ENCODE results near the gene ZNF12.
"Not testable (repeated sequence)": the region's sequence is repeated elsewhere in the genome, so short reads cannot be mapped to it uniquely, and the experiment has no call there.

ZNF12 gene

GRCh38 chr7:6727663-6728062 lies 20.9 kb upstream of the ZNF12 start:
- no peaks in the 10 kb centered on the region for H3F3A ChIP-seq (ENCODE audit: insufficient read depth, low read length)
- no peak overlapping the region for H3K4me3 ChIP-seq (ENCODE audit: low read depth, low read length, poor library complexity, severe bottlenecking)
- peaks cover 6% of the 10 kb centered on the region for H3K36me3 ChIP-seq (ENCODE audit: insufficient read depth, low read length)
- H3K27me3 ChIP-seq (ENCODE audit: insufficient read depth, low read length), result no peaks in the 10 kb centered on the region
- no peaks in the 10 kb centered on the region for H4K20me1 ChIP-seq (ENCODE audit: insufficient read depth, low read length)
- H3K9me2 ChIP-seq (ENCODE audit: low read depth, low read length), result no peaks in the 10 kb centered on the region
- no peak for TF ChIP-seq EZH2 (IDR thresholded peaks at IDR 0.05; ENCODE audit: borderline replicate concordance, low read length)
- TF ChIP-seq CTCF (IDR thresholded peaks at IDR 0.05; ENCODE audit: low read length), result no peak
- H3K79me2 ChIP-seq (ENCODE audit: insufficient read depth, low read length), result peaks cover 5% of the 10 kb centered on the region; the same call in 1 of the 2 replicates
- H3K27ac ChIP-seq (ENCODE audit: low read depth, low read length, poor library complexity, severe bottlenecking), result no peak overlapping the region
- H3K9me3 ChIP-seq (ENCODE audit: low read length), result no peaks in the 10 kb centered on the region
- peaks cover 32% of the 10 kb centered on the region for H3K4me1 ChIP-seq (ENCODE audit: insufficient read depth, low read length, severe bottlenecking)
- H3K4me2 ChIP-seq (ENCODE audit: low read length), result no peak overlapping the region
- H2AFZ ChIP-seq (ENCODE audit: low read length), result no peak overlapping the region
- H3K9ac ChIP-seq (ENCODE audit: low read length), result no peak overlapping the region

DNA sequence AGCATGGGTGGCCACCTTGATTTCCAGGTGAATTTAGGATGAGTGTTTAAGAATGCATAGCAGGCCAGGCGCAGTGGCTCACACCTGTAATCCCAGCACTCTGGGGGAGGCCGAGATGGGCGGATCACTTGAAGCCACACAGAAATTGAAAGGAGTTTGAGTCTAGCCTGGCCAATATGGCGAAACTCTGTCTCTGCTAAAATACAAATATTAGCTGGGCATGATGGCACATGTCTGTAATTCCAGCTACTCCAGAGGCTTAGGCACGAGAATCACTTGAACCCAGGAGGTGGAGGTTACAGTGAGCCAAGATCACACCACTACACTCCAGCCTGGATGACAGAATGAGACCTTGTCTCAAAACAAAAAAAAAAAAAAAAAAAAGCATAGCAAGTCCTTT lies 19.6 kb upstream of the ZNF12 start:
- not testable (repeated sequence) for H3K4me3 ChIP-seq (ENCODE audit: low read depth, low read length, poor library complexity, severe bottlenecking); H3K27ac ChIP-seq (ENCODE audit: low read depth, low read length, poor library complexity, severe bottlenecking); H3K9ac ChIP-seq (ENCODE audit: low read length); H3K9me2 ChIP-seq (ENCODE audit: low read depth, low read length); H3F3A ChIP-seq (ENCODE audit: insufficient read depth, low read length); H4K20me1 ChIP-seq (ENCODE audit: insufficient read depth, low read length); H3K27me3 ChIP-seq (ENCODE audit: insufficient read depth, low read length); H3K79me2 ChIP-seq (ENCODE audit: insufficient read depth, low read length); H2AFZ ChIP-seq (ENCODE audit: low read length); H3K9me3 ChIP-seq (ENCODE audit: low read length); H3K4me2 ChIP-seq (ENCODE audit: low read length); H3K36me3 ChIP-seq (ENCODE audit: insufficient read depth, low read length)
- peaks cover 32% of the 10 kb centered on the region for H3K4me1 ChIP-seq (ENCODE audit: insufficient read depth, low read length, severe bottlenecking)

GRCh38 chr7:6725003-6725402 lies 18.3 kb upstream of the ZNF12 start:
- Histone ChIP-seq H3K4me3 (ENCODE audit: low read depth, low read length, poor library complexity, severe bottlenecking) (no peak overlapping the region), H3K27ac (ENCODE audit: low read depth, low read length, poor library complexity, severe bottlenecking) (no peak overlapping the region), H3K36me3 (ENCODE audit: insufficient read depth, low read length) (no peaks in the 10 kb centered on the region), H3K9me3 (ENCODE audit: low read length) (no peaks in the 10 kb centered on the region), H3K27me3 (ENCODE audit: insufficient read depth, low read length) (no peaks in the 10 kb centered on the region), H3K9ac (ENCODE audit: low read length) (no peak overlapping the region), H3K9me2 (ENCODE audit: low read depth, low read length) (no peaks in the 10 kb centered on the region), H3F3A (ENCODE audit: insufficient read depth, low read length) (no peaks in the 10 kb centered on the region), H3K79me2 (ENCODE audit: insufficient read depth, low read length) (no peaks in the 10 kb centered on the region), H4K20me1 (ENCODE audit: insufficient read depth, low read length) (no peaks in the 10 kb centered on the region), H2AFZ (ENCODE audit: low read length) (no peak overlapping the region), H3K4me2 (ENCODE audit: low read length) (peak overlapping the region; percentile 25; the same call in 1 of the 2 replicates), H3K4me1 (ENCODE audit: insufficient read depth, low read length, severe bottlenecking) (peaks cover 21% of the 10 kb centered on the region)
- no peak for TF ChIP-seq CTCF (IDR thresholded peaks at IDR 0.05; ENCODE audit: low read length)
- TF ChIP-seq EZH2 (IDR thresholded peaks at IDR 0.05; ENCODE audit: borderline replicate concordance, low read length), result no peak

DNA sequence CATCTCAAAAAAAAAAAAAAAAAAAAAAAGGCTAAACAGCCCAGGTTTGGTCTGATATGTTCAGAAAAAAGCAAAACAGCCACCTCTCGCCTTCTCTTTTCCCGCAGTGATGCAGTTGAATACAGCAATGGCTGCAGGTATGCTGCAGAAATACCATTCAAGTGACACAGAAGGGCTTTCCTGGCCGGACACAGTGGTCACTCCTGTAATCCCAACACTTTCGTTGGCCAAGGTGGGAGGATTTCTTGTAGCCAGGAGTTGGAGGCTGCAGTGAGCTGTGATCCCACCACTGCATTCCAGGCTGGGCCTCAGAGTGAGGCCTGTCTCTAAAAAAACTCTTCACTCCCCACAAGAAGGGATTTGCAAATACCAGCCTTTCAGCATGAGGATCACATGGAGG lies 17.6 kb upstream of the ZNF12 start:
- not testable (repeated sequence) for H3K9ac ChIP-seq (ENCODE audit: low read length); H3F3A ChIP-seq (ENCODE audit: insufficient read depth, low read length); H2AFZ ChIP-seq (ENCODE audit: low read length); H3K9me3 ChIP-seq (ENCODE audit: low read length); H3K9me2 ChIP-seq (ENCODE audit: low read depth, low read length); H3K27ac ChIP-seq (ENCODE audit: low read depth, low read length, poor library complexity, severe bottlenecking); H4K20me1 ChIP-seq (ENCODE audit: insufficient read depth, low read length); H3K27me3 ChIP-seq (ENCODE audit: insufficient read depth, low read length); H3K36me3 ChIP-seq (ENCODE audit: insufficient read depth, low read length); H3K4me3 ChIP-seq (ENCODE audit: low read depth, low read length, poor library complexity, severe bottlenecking); H3K4me2 ChIP-seq (ENCODE audit: low read length); H3K79me2 ChIP-seq (ENCODE audit: insufficient read depth, low read length)
- peaks cover 20% of the 10 kb centered on the region for H3K4me1 ChIP-seq (ENCODE audit: insufficient read depth, low read length, severe bottlenecking)

Data from OCI-LY1 (cell line).